Measurements from ENCODE around the gene WDR5B. TPM values are rescaled to one million over a fixed set of nuclear protein-coding genes. Genes with fewer than 3 reads are reported as not detected.

WDR5B gene
- total and polyA plus RNA-seq, 2 donors from 2014 or later: 3.8 to 8.8 TPM

DNA sequence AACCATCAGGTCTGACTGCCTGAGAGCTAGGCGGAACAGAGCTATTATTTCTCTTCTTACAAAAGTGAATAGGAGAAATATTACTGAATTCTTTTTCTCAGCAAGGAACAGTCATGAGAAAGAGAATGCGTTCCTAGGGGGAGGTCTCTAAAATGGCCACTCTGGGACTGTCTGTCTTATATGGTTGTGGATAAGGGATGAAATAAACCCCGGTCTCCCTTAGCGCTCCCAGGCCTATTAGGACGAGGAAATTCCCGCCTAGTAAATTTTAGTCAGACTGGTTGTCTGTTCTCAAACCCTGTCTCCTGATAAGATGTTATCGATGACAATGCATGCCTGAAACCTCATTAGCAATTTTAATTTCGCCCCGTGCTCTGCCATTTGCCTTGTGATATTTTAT is 20.1 kb upstream of the WDR5B start:
- no peak overlapping the region for H3K4me3 ChIP-seq (ENCODE audit: low read length in 3 of 3)
- H3K36me3 ChIP-seq (ENCODE audit: control insufficient read depth in 2 of 3, insufficient read depth in 3 of 3, low read length in 3 of 3): peaks cover 3 to 35% (median 21%) of the 10 kb centered on the region in 3 donors
- TF ChIP-seq, protein P1, sequence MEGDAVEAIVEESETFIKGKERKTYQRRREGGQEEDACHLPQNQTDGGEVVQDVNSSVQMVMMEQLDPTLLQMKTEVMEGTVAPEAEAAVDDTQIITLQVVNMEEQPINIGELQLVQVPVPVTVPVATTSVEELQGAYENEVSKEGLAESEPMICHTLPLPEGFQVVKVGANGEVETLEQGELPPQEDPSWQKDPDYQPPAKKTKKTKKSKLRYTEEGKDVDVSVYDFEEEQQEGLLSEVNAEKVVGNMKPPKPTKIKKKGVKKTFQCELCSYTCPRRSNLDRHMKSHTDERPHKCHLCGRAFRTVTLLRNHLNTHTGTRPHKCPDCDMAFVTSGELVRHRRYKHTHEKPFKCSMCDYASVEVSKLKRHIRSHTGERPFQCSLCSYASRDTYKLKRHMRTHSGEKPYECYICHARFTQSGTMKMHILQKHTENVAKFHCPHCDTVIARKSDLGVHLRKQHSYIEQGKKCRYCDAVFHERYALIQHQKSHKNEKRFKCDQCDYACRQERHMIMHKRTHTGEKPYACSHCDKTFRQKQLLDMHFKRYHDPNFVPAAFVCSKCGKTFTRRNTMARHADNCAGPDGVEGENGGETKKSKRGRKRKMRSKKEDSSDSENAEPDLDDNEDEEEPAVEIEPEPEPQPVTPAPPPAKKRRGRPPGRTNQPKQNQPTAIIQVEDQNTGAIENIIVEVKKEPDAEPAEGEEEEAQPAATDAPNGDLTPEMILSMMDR (IDR thresholded peaks at IDR 0.05; ENCODE audit: borderline replicate concordance, extremely low read depth, insufficient read depth): no peak
- DNase-seq (no peak), FAIRE-seq (no peak)
- H3K9me3 ChIP-seq (ENCODE audit: control insufficient read depth in 2 of 3, insufficient read depth in 1 of 3, low read length in 3 of 3): peaks cover 0 to 6% (median 0%) of the 10 kb centered on the region in 3 donors
- intact Hi-C loops (cut with DNase I): no loop called here
- H3K27me3 ChIP-seq (ENCODE audit: control insufficient read depth, insufficient read depth, low read length): no peaks in the 10 kb centered on the region
- no peak overlapping the region for H3K9ac ChIP-seq (ENCODE audit: low read length in 3 of 3)
- H3K27ac ChIP-seq (ENCODE audit: low read depth in 2 of 2, low read length in 2 of 2): no peak overlapping the region
- H3K4me1 ChIP-seq (ENCODE audit: control insufficient read depth in 2 of 3, insufficient read depth in 2 of 3, low read depth in 1 of 3, low read length in 3 of 3): no peaks in the 10 kb centered on the region

DNA sequence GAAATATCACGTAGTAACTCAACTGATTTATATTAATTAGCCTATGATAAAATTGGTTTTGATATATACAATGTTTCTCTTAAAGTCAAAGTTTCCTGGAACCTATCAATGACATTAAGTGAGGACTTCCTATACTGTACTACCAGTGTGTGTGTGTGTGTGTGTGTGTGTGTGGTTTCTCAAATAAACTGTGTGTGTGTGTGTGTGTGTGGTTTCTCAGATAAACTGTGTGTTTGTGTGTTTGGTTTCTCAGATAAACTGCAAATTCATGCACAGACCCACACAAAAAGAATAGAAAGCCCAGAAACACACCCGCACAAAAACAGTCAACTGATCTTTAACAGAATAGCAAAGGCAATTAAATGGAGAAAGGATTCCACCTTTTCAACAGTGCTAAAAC is 14.5 kb upstream of the WDR5B start:
- FAIRE-seq (no peak), DNase-seq (no peak)
- no peaks in the 10 kb centered on the region for H3K27me3 ChIP-seq (ENCODE audit: control insufficient read depth, insufficient read depth, low read length)
- H3K9me3 ChIP-seq (ENCODE audit: control insufficient read depth in 2 of 3, insufficient read depth in 1 of 3, low read length in 3 of 3): no peaks in the 10 kb centered on the region
- TF ChIP-seq, protein P1 (IDR thresholded peaks at IDR 0.05; ENCODE audit: borderline replicate concordance, extremely low read depth, insufficient read depth): no peak
- intact Hi-C loops (cut with DNase I): no loop called here
- H3K27ac ChIP-seq (ENCODE audit: low read depth in 2 of 2, low read length in 2 of 2): no peak overlapping the region
- peaks cover 2 to 25% (median 14%) of the 10 kb centered on the region in 3 donors for H3K36me3 ChIP-seq (ENCODE audit: control insufficient read depth in 2 of 3, insufficient read depth in 3 of 3, low read length in 3 of 3)
- H3K4me3 ChIP-seq (ENCODE audit: low read length in 3 of 3): no peak overlapping the region
- H3K4me1 ChIP-seq (ENCODE audit: control insufficient read depth in 2 of 3, insufficient read depth in 2 of 3, low read depth in 1 of 3, low read length in 3 of 3): no peaks in the 10 kb centered on the region
- H3K9ac ChIP-seq (ENCODE audit: low read length in 3 of 3): no peak overlapping the region

DNA sequence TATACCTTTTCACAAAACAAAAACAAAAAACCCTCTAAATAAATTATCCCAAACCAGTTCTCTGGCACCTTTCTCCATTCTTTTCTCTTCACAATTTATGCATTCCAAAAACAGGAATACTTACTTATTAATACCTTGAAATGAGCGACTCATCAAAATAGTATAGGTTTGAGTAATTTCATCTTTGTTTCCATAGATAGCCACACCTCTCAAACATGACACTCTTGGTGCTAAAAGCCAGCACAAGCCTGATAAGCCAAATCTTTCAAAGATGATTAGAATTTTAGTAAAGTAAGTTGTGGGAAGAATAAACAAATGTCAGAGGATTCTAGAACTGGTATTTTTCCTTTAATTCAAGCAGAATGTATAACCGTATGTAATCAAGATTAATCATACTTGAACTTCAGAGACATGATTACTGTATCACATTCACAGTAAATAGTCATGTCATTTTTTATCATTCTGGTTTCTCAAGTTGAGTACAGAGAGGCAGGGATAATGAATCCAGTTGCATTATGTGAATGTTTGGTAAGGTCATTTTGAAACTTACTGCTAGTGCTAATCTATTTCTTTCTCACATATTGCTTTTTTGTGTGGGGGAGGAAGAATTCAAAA is 12.1 kb upstream of the WDR5B start:
- DNase-seq (no peak), FAIRE-seq (no peak)
- no peak overlapping the region for H3K9ac ChIP-seq (ENCODE audit: low read length in 3 of 3)
- no peak overlapping the region for H3K4me3 ChIP-seq (ENCODE audit: low read length in 3 of 3)
- H3K36me3 ChIP-seq (ENCODE audit: control insufficient read depth in 2 of 3, insufficient read depth in 3 of 3, low read length in 3 of 3): peaks cover 2 to 19% (median 17%) of the 10 kb centered on the region in 3 donors
- no peaks in the 10 kb centered on the region for H3K27me3 ChIP-seq (ENCODE audit: control insufficient read depth, insufficient read depth, low read length)
- TF ChIP-seq, protein P1 (IDR thresholded peaks at IDR 0.05; ENCODE audit: borderline replicate concordance, extremely low read depth, insufficient read depth): no peak
- H3K9me3 ChIP-seq (ENCODE audit: control insufficient read depth in 2 of 3, insufficient read depth in 1 of 3, low read length in 3 of 3): no peaks in the 10 kb centered on the region
- intact Hi-C loops (cut with DNase I): no loop called here
- no peak overlapping the region for H3K27ac ChIP-seq (ENCODE audit: low read depth in 2 of 2, low read length in 2 of 2)
- H3K4me1 ChIP-seq (ENCODE audit: control insufficient read depth in 2 of 3, insufficient read depth in 2 of 3, low read depth in 1 of 3, low read length in 3 of 3): no peaks in the 10 kb centered on the region

DNA sequence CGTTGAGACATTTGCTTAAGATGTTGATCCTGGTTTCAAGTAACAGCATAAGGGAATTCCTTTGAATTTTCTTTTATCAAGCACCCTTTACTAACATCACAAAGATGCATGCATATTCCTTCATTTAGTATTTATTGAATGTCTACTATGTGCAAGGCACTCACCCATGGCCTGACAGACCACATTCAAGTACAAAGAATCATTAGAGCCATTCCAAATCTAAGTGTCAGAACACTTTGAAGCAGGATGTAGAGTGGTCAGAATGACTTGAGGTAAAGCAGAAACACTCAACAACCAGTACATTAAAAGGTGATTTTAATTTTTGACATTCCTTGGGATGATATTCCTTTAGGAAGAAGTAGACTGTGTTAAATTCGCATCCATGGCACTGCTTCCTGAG is 6.0 kb upstream of the WDR5B start:
- H3K9ac ChIP-seq (ENCODE audit: low read length in 3 of 3): no peak overlapping the region
- no peak for FAIRE-seq

More for the DNA sequence above, 6.0 kb upstream of the WDR5B start:
- TF ChIP-seq, protein P1 (IDR thresholded peaks at IDR 0.05; ENCODE audit: borderline replicate concordance, extremely low read depth, insufficient read depth): no peak
- no peak for DNase-seq
- Histone ChIP-seq H3K9me3 (ENCODE audit: control insufficient read depth in 2 of 3, insufficient read depth in 1 of 3, low read length in 3 of 3) (no peaks in the 10 kb centered on the region), H3K4me3 (ENCODE audit: low read length in 3 of 3) (no peak overlapping the region), H3K27me3 (ENCODE audit: control insufficient read depth, insufficient read depth, low read length) (no peaks in the 10 kb centered on the region), H3K27ac (ENCODE audit: low read depth in 2 of 2, low read length in 2 of 2) (no peak overlapping the region), H3K36me3 (ENCODE audit: control insufficient read depth in 2 of 3, insufficient read depth in 3 of 3, low read length in 3 of 3) (peaks cover 4 to 20% (median 19%) of the 10 kb centered on the region in 3 donors), H3K4me1 (ENCODE audit: control insufficient read depth in 2 of 3, insufficient read depth in 2 of 3, low read depth in 1 of 3, low read length in 3 of 3) (peaks cover 0 to 4% (median 2%) of the 10 kb centered on the region in 3 donors)
- intact Hi-C loops (cut with DNase I): no loop called here

Data from kidney (tissue), 14 donors.